Muscle layer of colon (tissue), 2 donors: Measurements from ENCODE around the gene CLEC19A.

Experiments
- H3K27ac ChIP-seq: one replicate; pipeline ENCODE4 v1.7.0; 2013; ENCODE audit warnings: low read depth, mild to moderate bottlenecking, low read length, moderate library complexity
- H3K27me3 ChIP-seq, 2 donors: one replicate each; pipeline ENCODE4 v1.7.0; 2013; ENCODE audit warnings: low read length in 2 of 2, mild to moderate bottlenecking in 2 of 2; ENCODE audit not compliant: insufficient read depth in 2 of 2, control insufficient read depth in 1 of 2
- H3K36me3 ChIP-seq: one replicate; pipeline ENCODE4 v1.7.0; 2013; ENCODE audit warnings: mild to moderate bottlenecking, low read length; ENCODE audit not compliant: insufficient read depth
- H3K4me1 ChIP-seq: one replicate; pipeline ENCODE4 v1.7.0; 2013; ENCODE audit warnings: mild to moderate bottlenecking, low read length; ENCODE audit not compliant: insufficient read depth
- H3K4me3 ChIP-seq, 2 donors: one replicate each; pipeline ENCODE4 v1.7.0; 2013; ENCODE audit warnings: low read length in 2 of 2, low read depth in 1 of 2, mild to moderate bottlenecking in 1 of 2, moderate library complexity in 1 of 2
- H3K9ac ChIP-seq: one replicate; pipeline ENCODE4 v1.7.0; 2013; ENCODE audit warnings: low read length
- H3K9me3 ChIP-seq: one replicate; pipeline ENCODE4 v1.7.0; 2013; ENCODE audit warnings: mild to moderate bottlenecking, low read length
- donor health status: abdominal sarcoma.
- donor health status: Adenocarcinoma of cecum.

CLEC19A gene

DNA sequence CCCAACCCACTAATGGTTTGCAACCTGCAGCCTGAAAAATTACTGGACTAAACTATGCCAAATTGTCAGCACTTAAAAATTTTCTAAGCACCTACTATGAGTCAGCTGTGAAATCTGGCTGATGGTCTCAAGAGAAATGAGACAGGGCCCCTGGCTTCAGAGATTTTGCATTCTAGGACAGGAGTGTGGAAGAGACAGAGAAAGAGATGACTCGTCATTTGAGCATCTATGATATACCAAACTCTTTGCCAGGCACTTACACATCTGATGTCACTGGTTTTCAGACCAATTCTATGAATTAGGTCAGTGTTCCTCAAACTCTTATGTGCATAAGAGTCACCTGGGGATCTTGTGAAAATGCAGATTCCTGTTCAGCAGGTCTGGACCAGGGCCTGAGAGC lies 44.4 kb downstream of the CLEC19A start:
- Histone ChIP-seq H3K9me3 (no peaks in the 10 kb centered on the region), H3K27me3 (no peaks in the 10 kb centered on the region), H3K4me1 (no peaks in the 10 kb centered on the region), H3K4me3 (no peak overlapping the region), H3K9ac (no peak overlapping the region), H3K27ac (no peak overlapping the region), H3K36me3 (no peaks in the 10 kb centered on the region)

DNA sequence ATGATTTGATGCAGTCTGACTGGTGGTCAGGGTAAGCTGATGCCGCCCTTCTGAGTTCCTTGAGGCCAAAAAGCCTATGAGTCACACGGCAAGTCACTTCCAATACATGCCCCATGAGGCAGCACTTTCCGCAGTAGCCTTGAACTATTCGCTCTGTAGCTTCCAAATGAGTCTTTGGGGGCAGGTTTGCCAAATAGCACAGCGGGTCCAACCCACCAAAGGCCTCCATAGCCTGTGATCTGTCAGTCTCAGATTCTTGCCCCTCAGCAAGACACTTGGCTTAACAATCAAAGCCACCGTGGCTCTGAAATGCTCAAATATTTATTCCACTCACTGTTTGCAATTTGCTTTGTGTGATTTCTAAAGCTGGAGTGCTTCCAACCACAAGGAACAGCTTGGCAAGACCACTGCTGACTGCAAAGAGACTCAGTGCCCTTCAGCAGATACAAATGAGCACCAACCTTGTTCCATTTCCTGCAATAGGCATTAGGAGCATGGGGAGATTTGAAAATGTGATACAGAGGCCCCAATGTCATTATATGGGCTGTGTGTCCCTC lies 45.4 kb downstream of the CLEC19A start:
- Histone ChIP-seq H3K9ac (no peak overlapping the region), H3K4me1 (no peaks in the 10 kb centered on the region), H3K27me3 (no peaks in the 10 kb centered on the region), H3K9me3 (no peaks in the 10 kb centered on the region), H3K4me3 (no peak overlapping the region), H3K36me3 (no peaks in the 10 kb centered on the region), H3K27ac (no peak overlapping the region)

DNA sequence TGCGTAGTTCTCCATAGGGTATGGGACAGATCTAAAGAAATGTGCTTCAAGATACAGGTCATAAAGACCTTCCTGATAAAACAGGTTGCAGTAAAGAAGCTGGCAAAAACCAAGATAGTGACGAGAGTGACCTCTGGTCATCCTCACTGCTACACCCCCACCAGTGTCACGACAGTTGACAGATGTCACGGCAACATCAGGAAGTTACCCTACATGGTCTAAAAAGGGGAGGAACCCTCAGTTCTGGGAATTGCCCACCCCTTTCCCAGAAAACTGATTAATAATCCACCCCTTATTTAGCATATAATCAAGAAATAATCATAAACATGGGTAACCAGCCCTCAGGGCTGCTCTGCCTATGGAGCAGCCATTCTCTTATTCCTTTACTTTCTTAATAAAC lies 46.3 kb downstream of the CLEC19A start:
- H3K4me1 ChIP-seq: no peaks in the 10 kb centered on the region
- H3K27me3 ChIP-seq: no peaks in the 10 kb centered on the region
- no peaks in the 10 kb centered on the region for H3K36me3 ChIP-seq
- H3K9me3 ChIP-seq: no peaks in the 10 kb centered on the region
- H3K4me3 ChIP-seq: no peak overlapping the region
- no peak overlapping the region for H3K9ac ChIP-seq
- H3K27ac ChIP-seq: no peak overlapping the region

- Histone ChIP-seq H3K27ac (no peak overlapping the region), H3K9me3 (no peaks in the 10 kb centered on the region), H3K4me1 (no peaks in the 10 kb centered on the region), H3K4me3 (no peak overlapping the region), H3K9ac (no peak overlapping the region), H3K27me3 (no peaks in the 10 kb centered on the region), H3K36me3 (no peaks in the 10 kb centered on the region)
Measured at GRCh38 chr16:19338335-19338734, 52.8 kb downstream of the CLEC19A start.

DNA sequence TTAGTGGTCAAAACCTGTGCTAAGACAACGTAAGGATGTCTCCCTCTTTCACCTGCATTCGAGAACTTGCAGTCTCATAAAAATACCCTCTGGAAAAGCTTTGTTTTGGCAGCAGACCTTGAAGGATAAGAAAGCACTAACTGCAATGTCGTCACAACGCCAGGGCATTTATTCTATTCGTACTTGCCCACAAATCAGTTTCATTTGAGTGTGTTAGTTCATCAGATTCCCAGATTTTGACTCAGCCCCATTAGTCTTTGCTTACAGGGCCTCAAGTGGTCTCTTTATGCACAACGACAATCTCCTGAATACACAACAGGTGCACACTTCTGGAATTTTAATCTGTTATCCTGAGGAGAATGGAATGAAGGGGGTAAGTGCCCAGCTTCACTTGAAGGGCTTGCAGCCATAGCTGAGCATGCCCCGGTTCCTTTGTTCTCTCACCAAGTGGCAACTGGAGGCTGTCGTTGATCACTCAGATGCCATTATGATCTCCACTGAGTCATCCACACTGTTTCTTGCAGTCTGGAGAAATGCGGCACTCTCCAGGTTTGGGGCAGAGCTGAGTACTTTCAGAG lies 58.8 kb downstream of the CLEC19A start:
- Histone ChIP-seq H3K4me3 (no peak overlapping the region), H3K27me3 (peaks cover 0 to 8% of the 10 kb centered on the region in 2 donors), H3K9ac (no peak overlapping the region), H3K36me3 (no peaks in the 10 kb centered on the region), H3K27ac (no peak overlapping the region), H3K9me3 (no peaks in the 10 kb centered on the region), H3K4me1 (no peaks in the 10 kb centered on the region)

DNA sequence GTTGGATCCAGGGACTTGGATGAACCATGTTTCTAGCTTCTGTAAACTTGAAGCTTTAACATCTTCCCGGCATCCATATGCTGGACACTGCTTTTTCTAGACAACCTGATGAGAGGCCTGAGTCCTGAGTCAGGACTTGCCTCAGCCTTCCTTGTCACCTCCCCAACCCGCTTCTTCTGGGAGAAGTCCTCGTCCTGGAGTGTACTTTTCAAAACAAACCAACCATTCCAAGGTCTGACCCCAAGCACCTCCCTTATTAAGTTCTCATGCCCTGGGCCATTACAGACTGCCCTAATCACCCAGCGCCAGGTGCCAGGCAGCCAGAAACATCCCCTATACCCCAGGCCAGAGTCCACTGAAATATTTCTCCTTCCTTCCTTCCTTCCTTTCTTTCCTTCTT lies 59.4 kb downstream of the CLEC19A start:
- H3K4me1 ChIP-seq: no peaks in the 10 kb centered on the region
- no peak overlapping the region for H3K27ac ChIP-seq
- H3K9ac ChIP-seq: no peak overlapping the region
- H3K27me3 ChIP-seq: peaks cover 0 to 8% of the 10 kb centered on the region in 2 donors
- no peaks in the 10 kb centered on the region for H3K36me3 ChIP-seq
- no peak overlapping the region for H3K4me3 ChIP-seq
- H3K9me3 ChIP-seq: no peaks in the 10 kb centered on the region

DNA sequence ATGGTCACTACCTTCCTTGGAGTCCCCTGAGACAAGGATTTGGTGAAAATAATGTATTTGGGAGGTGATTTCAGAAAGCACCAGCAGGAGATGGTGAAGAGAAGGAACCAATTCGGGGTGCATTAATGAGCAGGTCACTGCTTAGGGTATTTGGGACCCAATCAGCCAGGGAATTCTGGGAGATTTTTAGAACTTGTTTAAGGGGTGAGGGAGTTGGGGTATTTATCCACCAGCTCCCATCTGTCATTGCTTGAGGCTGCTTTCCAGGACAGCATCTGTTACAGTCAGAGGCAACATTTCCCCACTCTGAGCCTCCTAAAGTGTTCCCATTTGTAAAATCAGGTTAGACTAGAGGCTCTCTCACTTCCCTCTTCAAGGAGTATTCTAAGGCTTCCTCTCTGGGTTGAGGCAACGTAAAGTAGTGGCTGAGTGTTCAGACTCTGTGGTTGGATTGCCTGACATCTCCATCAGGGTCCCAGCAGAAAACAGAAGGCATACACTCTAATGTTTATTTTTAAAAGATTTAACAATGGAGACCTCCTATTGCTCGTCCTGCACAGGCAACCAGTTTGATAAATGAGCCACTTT lies 60.9 kb downstream of the CLEC19A start:
- Histone ChIP-seq H3K4me3 (no peak overlapping the region), H3K27me3 (peaks cover 0 to 8% of the 10 kb centered on the region in 2 donors), H3K9ac (no peak overlapping the region), H3K4me1 (no peaks in the 10 kb centered on the region), H3K36me3 (no peaks in the 10 kb centered on the region), H3K27ac (no peak overlapping the region), H3K9me3 (no peaks in the 10 kb centered on the region)

DNA sequence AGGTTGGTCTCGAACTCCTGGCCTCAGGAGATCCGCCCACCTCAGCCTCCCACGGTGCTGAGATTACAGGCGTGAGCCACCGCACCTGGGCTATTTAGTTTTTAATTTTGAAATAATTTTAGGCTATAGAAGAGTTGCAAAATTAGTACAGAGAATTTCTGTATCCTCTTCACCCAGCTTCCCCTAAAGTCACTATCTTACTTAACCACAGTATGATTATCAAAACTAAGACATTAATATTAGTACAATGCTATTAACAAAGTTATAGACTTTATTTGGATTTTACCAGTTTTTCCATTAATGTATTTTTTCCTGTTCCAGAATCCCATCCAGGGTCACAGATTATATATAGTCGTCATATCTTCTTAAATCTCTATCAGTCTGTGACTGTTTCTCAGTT lies 62.6 kb downstream of the CLEC19A start:
- H3K27ac ChIP-seq: no peak overlapping the region
- H3K27me3 ChIP-seq: peaks cover 0 to 8% of the 10 kb centered on the region in 2 donors

GRCh38 chr16:19348578-19349315 lies 63.2 kb downstream of the CLEC19A start:
- Histone ChIP-seq H3K9ac (no peak overlapping the region), H3K4me3 (no peak overlapping the region), H3K36me3 (no peaks in the 10 kb centered on the region), H3K9me3 (no peaks in the 10 kb centered on the region), H3K27me3 (peaks cover 0 to 8% of the 10 kb centered on the region in 2 donors), H3K27ac (no peak overlapping the region), H3K4me1 (no peaks in the 10 kb centered on the region)

More for the DNA sequence above, 62.6 kb downstream of the CLEC19A start:
- H3K4me3 ChIP-seq: no peak overlapping the region
- no peaks in the 10 kb centered on the region for H3K4me1 ChIP-seq
- H3K9me3 ChIP-seq: no peaks in the 10 kb centered on the region
- no peaks in the 10 kb centered on the region for H3K36me3 ChIP-seq
- no peak overlapping the region for H3K9ac ChIP-seq

DNA sequence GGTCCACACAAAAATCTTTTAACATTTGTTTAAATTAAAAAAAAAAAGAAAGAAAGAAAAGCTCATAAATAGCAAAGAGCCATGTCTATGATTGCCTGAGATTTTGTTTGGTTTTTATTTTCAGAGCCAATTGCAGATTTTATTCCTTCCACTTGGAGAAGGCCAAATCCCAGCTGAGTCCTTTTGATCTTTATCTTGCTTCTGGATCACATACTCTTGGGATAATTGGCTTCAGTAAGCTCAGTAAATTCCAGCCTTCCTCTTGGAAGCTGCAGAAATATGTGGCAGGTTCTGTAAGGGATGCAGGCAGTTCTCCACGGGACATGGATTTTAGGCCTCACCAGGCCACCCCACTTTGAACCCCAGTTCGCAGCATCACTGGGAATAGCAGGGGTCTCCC lies 68.8 kb downstream of the CLEC19A start:
- H3K27ac ChIP-seq: no peak overlapping the region
- no peaks in the 10 kb centered on the region for H3K27me3 ChIP-seq
- H3K4me3 ChIP-seq: no peak overlapping the region
- H3K9me3 ChIP-seq: no peaks in the 10 kb centered on the region
- H3K9ac ChIP-seq: no peak overlapping the region
- H3K4me1 ChIP-seq: no peaks in the 10 kb centered on the region
- H3K36me3 ChIP-seq: no peaks in the 10 kb centered on the region

- no peak overlapping the region for H3K4me3 ChIP-seq
- no peak overlapping the region for H3K9ac ChIP-seq
- no peaks in the 10 kb centered on the region for H3K36me3 ChIP-seq
- H3K9me3 ChIP-seq: no peaks in the 10 kb centered on the region
- H3K27ac ChIP-seq: no peak overlapping the region
- H3K27me3 ChIP-seq: no peaks in the 10 kb centered on the region
- H3K4me1 ChIP-seq: no peaks in the 10 kb centered on the region
Measured at GRCh38 chr16:19356024-19356952, 70.8 kb downstream of the CLEC19A start.
